IMR-90 (cell line): Measurements from ENCODE around the gene LATS2. TPM values are rescaled to one million over a fixed set of nuclear protein-coding genes. Genes with fewer than 3 reads are reported as not detected.

Experiments used
- ATAC-seq: fragments of 200-7000 bp; cut with Tn5 transposase; 2 replicates; pipeline ENCODE4 v1.9.1; 2020; ENCODE audit warnings: low read depth, mild to moderate bottlenecking, moderate library complexity
- BruUV-seq: library from RNA; stranded (reverse); fragments of 400-500 nt; replicated peaks from 2 replicates; lab custom pipeline; 2021; lab: Mats Ljungman, UMichigan
- CTCF ChIA-PET: fragments of 300-600 bp; formaldehyde crosslinking; extraction: SDS; loops from one replicate; lab custom pipeline; 2021; ENCODE audit warnings: antibody characterized with exemption; lab: Yijun Ruan, JAX
- POLR2A ChIA-PET: fragments of 300-600 bp; sonication (Branson Sonifier 250); formaldehyde crosslinking; loops from one replicate; lab custom pipeline; 2022; ENCODE audit warnings: antibody characterized with exemption; ENCODE audit not compliant: unreplicated experiment; lab: Charles Lee
- DNase-seq: peaks from one replicate; pipeline ENCODE4 v3.0.0; 2013
- H2AFZ ChIP-seq: replicated peaks from 2 replicates; pipeline ENCODE3; 2013; ENCODE audit warnings: low read length, mild to moderate bottlenecking; ENCODE audit not compliant: poor library complexity
- H2AK5ac ChIP-seq: 2 replicates; pipeline ENCODE4 v1.6.1; 2013; ENCODE audit warnings: low read depth, low read length, inconsistent platforms
- H2AK9ac ChIP-seq: replicated peaks from 2 replicates; pipeline ENCODE3; 2013; ENCODE audit warnings: mild to moderate bottlenecking, low read depth, low read length, moderate library complexity; ENCODE audit not compliant: poor library complexity
- H2BK120ac ChIP-seq: 2 replicates; pipeline ENCODE4 v1.6.1; 2013; ENCODE audit warnings: low read depth, low read length, inconsistent platforms
- H2BK15ac ChIP-seq: 3 replicates; pipeline ENCODE4 v1.6.1; 2013; ENCODE audit warnings: low read depth, low read length, inconsistent platforms
- H2BK20ac ChIP-seq: 2 replicates; pipeline ENCODE4 v1.6.1; 2013; ENCODE audit warnings: low read depth, mild to moderate bottlenecking, inconsistent platforms, low read length, moderate library complexity
- H2BK5ac ChIP-seq: 2 replicates; pipeline ENCODE4 v1.6.1; 2013; ENCODE audit warnings: mild to moderate bottlenecking, low read depth, low read length, inconsistent platforms; ENCODE audit not compliant: poor library complexity, severe bottlenecking
- H3K14ac ChIP-seq: replicated peaks from 2 replicates; pipeline ENCODE4 v1.6.1; 2013; ENCODE audit warnings: low read depth, low read length, inconsistent platforms
- H3K18ac ChIP-seq: 2 replicates; pipeline ENCODE4 v1.6.1; 2013; ENCODE audit warnings: low read depth, low read length, control low read depth
- H3K23ac ChIP-seq: 2 replicates; pipeline ENCODE4 v1.6.1; 2013; ENCODE audit warnings: low read depth, low read length, inconsistent platforms
- H3K27ac ChIP-seq: 2 replicates; pipeline ENCODE4 v1.5.1; 2013; ENCODE audit warnings: mild to moderate bottlenecking, control low read depth, low read length; ENCODE audit not compliant: insufficient read depth
- H3K27me3 ChIP-seq: 2 replicates; pipeline ENCODE4 v1.6.1; 2013; ENCODE audit warnings: low read length; ENCODE audit not compliant: control insufficient read depth, insufficient read depth
- H3K36me3 ChIP-seq: 2 replicates; pipeline ENCODE4 v1.6.1; 2013; ENCODE audit warnings: low read length, mixed read lengths; ENCODE audit not compliant: control insufficient read depth, insufficient read depth
- H3K4ac ChIP-seq: 2 replicates; pipeline ENCODE4 v1.6.1; 2013; ENCODE audit warnings: low read depth, low read length, inconsistent platforms
- H3K4me1 ChIP-seq: 2 replicates; pipeline ENCODE4 v1.6.1; 2013; ENCODE audit warnings: low read length, mixed read lengths; ENCODE audit not compliant: control insufficient read depth, insufficient read depth
- H3K4me2 ChIP-seq: 2 replicates; pipeline ENCODE4 v1.6.1; 2013; ENCODE audit warnings: low read depth, mild to moderate bottlenecking, control low read depth, low read length, moderate library complexity
- H3K4me3 ChIP-seq: 2 replicates; pipeline ENCODE4 v1.5.1; 2013; ENCODE audit warnings: low read depth, mild to moderate bottlenecking, control low read depth, low read length, moderate library complexity; ENCODE audit not compliant: insufficient read depth
- H3K56ac ChIP-seq: 2 replicates; pipeline ENCODE4 v1.6.1; 2013; ENCODE audit warnings: low read length, inconsistent platforms; ENCODE audit not compliant: insufficient read depth; ENCODE audit errors: extremely low read depth
- H3K79me1 ChIP-seq, 2 experiments: 2 replicates each; pipeline ENCODE4 v1.6.1; 2013; ENCODE audit warnings: low read length in 2 of 2, inconsistent platforms in 1 of 2, low read depth in 1 of 2
- H3K9ac ChIP-seq: 2 replicates; pipeline ENCODE4 v1.6.1; 2013; ENCODE audit warnings: low read depth, low read length, control low read depth
- H3K9me1 ChIP-seq: 2 replicates; pipeline ENCODE4 v1.6.1; 2013; ENCODE audit warnings: low read length, inconsistent platforms; ENCODE audit not compliant: insufficient read depth
- H3K9me3 ChIP-seq: 2 replicates; pipeline ENCODE4 v1.6.1; 2013; ENCODE audit warnings: low read length; ENCODE audit not compliant: control insufficient read depth, insufficient read depth
- H4K20me1 ChIP-seq: 2 replicates; pipeline ENCODE4 v1.6.1; 2013; ENCODE audit warnings: low read length, inconsistent platforms; ENCODE audit not compliant: insufficient read depth
- H4K5ac ChIP-seq: 2 replicates; pipeline ENCODE4 v1.6.1; 2013; ENCODE audit warnings: mild to moderate bottlenecking, low read depth, low read length, control low read depth
- H4K8ac ChIP-seq, 2 experiments: 2 replicates each; pipeline ENCODE4 v1.6.1; 2013; ENCODE audit warnings: low read depth in 2 of 2, low read length in 2 of 2, control low read depth in 1 of 2, inconsistent platforms in 1 of 2
- H4K91ac ChIP-seq: 2 replicates; pipeline ENCODE4 v1.6.1; 2013; ENCODE audit warnings: low read depth, low read length, inconsistent platforms; ENCODE audit not compliant: insufficient read depth
- BHLHE40 ChIP-seq: fragments of 150-350 bp; IDR thresholded peaks from 2 replicates; pipeline ENCODE4 v1.6.1; 2016; ENCODE audit warnings: mild to moderate bottlenecking, low read depth, low read length
- CEBPB ChIP-seq: IDR thresholded peaks from 2 replicates; pipeline ENCODE4 v1.6.1; 2012; ENCODE audit warnings: low read depth, low read length, improper control_type of control experiment
- CHD1 ChIP-seq: IDR thresholded peaks from 2 replicates; pipeline ENCODE4 v1.6.1; 2012; ENCODE audit warnings: low read depth, low read length, improper control_type of control experiment
- CTCF ChIP-seq: conservative IDR thresholded peaks from 2 replicates; pipeline ENCODE4 v1.5.1; 2012; ENCODE audit warnings: mild to moderate bottlenecking, low read depth, low read length, improper control_type of control experiment
- ELK1 ChIP-seq: fragments of 150-350 bp; IDR thresholded peaks from 2 replicates; pipeline ENCODE4 v1.6.1; 2016; ENCODE audit warnings: low read depth, mild to moderate bottlenecking, low read length, moderate library complexity, borderline replicate concordance
- FOS ChIP-seq: fragments of 150-350 bp; IDR thresholded peaks from 2 replicates; pipeline ENCODE4 v1.6.1; 2016; ENCODE audit warnings: low read depth, low read length
- MAFK ChIP-seq: IDR thresholded peaks from 2 replicates; pipeline ENCODE4 v1.6.1; 2012; ENCODE audit warnings: low read depth, low read length, improper control_type of control experiment
- MXI1 ChIP-seq: IDR thresholded peaks from 2 replicates; pipeline ENCODE4 v1.6.1; 2012; ENCODE audit warnings: low read depth, mild to moderate bottlenecking, low read length, moderate library complexity, borderline replicate concordance
- NFE2L2 ChIP-seq: fragments of 150-350 bp; IDR thresholded peaks from 2 replicates; pipeline ENCODE4 v1.6.1; 2016; ENCODE audit warnings: low read depth, mild to moderate bottlenecking, low read length
- POLR2A ChIP-seq: IDR thresholded peaks from 2 replicates; pipeline ENCODE4 v1.6.1; 2012; ENCODE audit warnings: mild to moderate bottlenecking, low read depth, low read length
- RAD21 ChIP-seq: IDR thresholded peaks from 2 replicates; pipeline ENCODE4 v1.6.1; 2012; ENCODE audit warnings: low read length, improper control_type of control experiment
- RCOR1 ChIP-seq: IDR thresholded peaks from 2 replicates; pipeline ENCODE4 v1.6.1; 2012; ENCODE audit warnings: mild to moderate bottlenecking, low read length, improper control_type of control experiment; ENCODE audit not compliant: insufficient replicate concordance
- RFX5 ChIP-seq: IDR thresholded peaks from 2 replicates; pipeline ENCODE4 v1.8.0; 2012; ENCODE audit warnings: low read depth, mild to moderate bottlenecking, low read length, moderate library complexity
- SMC3 ChIP-seq: fragments of 150-350 bp; IDR thresholded peaks from 2 replicates; pipeline ENCODE4 v1.6.1; 2016; ENCODE audit warnings: low read depth, mild to moderate bottlenecking, antibody characterized with exemption, low read length, moderate library complexity
- USF2 ChIP-seq: fragments of 150-350 bp; IDR thresholded peaks from 2 replicates; pipeline ENCODE4 v1.6.1; 2017; ENCODE audit warnings: mild to moderate bottlenecking, antibody characterized with exemption, low read length, low read depth
- WGBS, 2 experiments: methylation state at CpG; one replicate each; pipeline versions ENCODE4 v1.1.5 to v1.1.7; 2013; ENCODE audit warnings: missing lambda C conversion rate in 2 of 2; ENCODE audit not compliant: insufficient read length in 1 of 2; ENCODE audit errors: extremely low coverage in 2 of 2; 5-methylcytosine and 5-hydroxymethylcytosine counted together
- dilution Hi-C: fragments of 300-500 bp; cut with HindIII; formaldehyde crosslinking; loops from one replicate; pipeline ENCODE4 v1.14.3; 2018; ENCODE audit warnings: low sequenced_read_pairs; ENCODE audit not compliant: unreplicated experiment
- in situ Hi-C: fragments of 300-500 bp; cut with MboI; formaldehyde crosslinking; loops from 3 replicates; pipeline ENCODE4 v1.14.3; 2019; ENCODE audit warnings: low sequenced_read_pairs, inconsistent platforms, mixed read lengths
- intact Hi-C: fragments of 100-400 bp; cut with micrococcal nuclease; formaldehyde crosslinking; loops from 2 replicates; pipeline ENCODE4 v1.10.0; 2022
- polyA plus RNA-seq, 3 experiments: library from polyadenylated mRNA; depleted of rRNA; stranded (reverse); fragments of >200 nt; gene quantifications; 2 replicates each; pipeline ENCODE4 v1.2.3, GENCODE V29; 2012; ENCODE audit warnings: low replicate concordance in 1 of 3
- total RNA-seq: library from RNA; depleted of rRNA; stranded (reverse); fragments of >200 nt; gene quantifications from 2 replicates; pipeline ENCODE4 v1.2.3, GENCODE V29; 2012

The LATS2 gene
- total and polyA plus RNA-seq, 2 of the 4 experiments (the other 2 are of a cell fraction) = 12.7 to 22.4 TPM

- peak overlapping the region in 1 of 2 experiments; percentile 20; a peak in 1 of 4 replicates for H4K8ac ChIP-seq
- in situ Hi-C loops (no loop called here), intact Hi-C loops (no loop called here), dilution Hi-C loops (no loop called here)
- H2AFZ ChIP-seq = peak overlapping the region; percentile 52
- peak overlapping the region; percentile 66; the same call in 1 of the 2 replicates for H3K18ac ChIP-seq
- 0 out of 2 replicates have a peak overlapping the region, but pooled peaks have one; percentile 3 for H2AK5ac ChIP-seq
- peak overlapping the region; percentile 79 for H3K23ac ChIP-seq
- H3K27ac ChIP-seq = peak overlapping the region; percentile 85
- peak overlapping the region; percentile 3; the same call in 1 of the 2 replicates for H3K4me2 ChIP-seq
- no peak overlapping the region for H2BK20ac ChIP-seq
- 55% methylated on average over 4 of the region's 9 CpGs; no CpG with 5 or more reads in 1 of the 2 experiments for WGBS, 2 experiments
- H3K4me1 ChIP-seq = peaks cover 10% of the 10 kb centered on the region
- no peak overlapping the region for H3K56ac ChIP-seq
- peak overlapping the region; percentile 17; the same call in 1 of the 2 replicates for H4K5ac ChIP-seq
- peak overlapping the region; percentile 45 for H2AK9ac ChIP-seq
- ChIA-PET POLR2A (no interaction called here), CTCF (no interaction called here)
- no peaks in the 10 kb centered on the region for H3K27me3 ChIP-seq
- H3K9ac ChIP-seq = no peak overlapping the region
- peaks cover 60% of the 10 kb centered on the region for H3K36me3 ChIP-seq
- no peak overlapping the region for H3K4me3 ChIP-seq
- no peak overlapping the region; the same call in 1 of the 2 replicates for H4K91ac ChIP-seq
- no peak overlapping the region for H2BK15ac ChIP-seq
- no peak for DNase-seq
- H3K79me1 ChIP-seq = peaks cover 41 to 78% of the 10 kb centered on the region in 2 experiments
- peak overlapping the region; percentile 31 for H3K4ac ChIP-seq
- H4K20me1 ChIP-seq = peaks cover 76% of the 10 kb centered on the region
- no TSS peak for BruUV-seq
- H3K9me3 ChIP-seq = no peaks in the 10 kb centered on the region
- ATAC-seq = no peak
- no peak overlapping the region for H2BK120ac ChIP-seq
- H3K9me1 ChIP-seq = peaks cover 33% of the 10 kb centered on the region
- peak overlapping the region; percentile 58 for H3K14ac ChIP-seq
- peak overlapping the region; percentile 62 for H2BK5ac ChIP-seq
- TF ChIP-seq SMC3 = no peak
- no peak for TF ChIP-seq CEBPB
- TF ChIP-seq POLR2A = no peak
- TF ChIP-seq CTCF = no peak
- TF ChIP-seq RFX5 = no peak
- no peak for TF ChIP-seq CHD1
- no peak for TF ChIP-seq MAFK
- TF ChIP-seq BHLHE40 = no peak
- TF ChIP-seq RCOR1 = no peak
- no peak for TF ChIP-seq NFE2L2
- TF ChIP-seq ELK1 = no peak
- TF ChIP-seq MXI1 = no peak
- no peak for TF ChIP-seq RAD21
- no peak for TF ChIP-seq USF2
- TF ChIP-seq FOS = no peak
Measured at GRCh38 chr13:20989656-20990321, 71.6 kb downstream of the LATS2 start.
